Hematopoietic multipotent progenitor cell treated with erythropoietin and hydrocortisone succinate and interleukin-3 and kit ligand, for 17 days (in vitro differentiated cells): ENCODE results near the gene ATPAF1.
A peak's percentile ranks its signal among the peaks of the same experiment; 100 is the strongest.
"Not testable (repeated sequence)": the region's sequence is repeated elsewhere in the genome, so short reads cannot be mapped to it uniquely, and the experiment has no call there.

ENCODE experiments used
- DNase-seq: peaks from one replicate; pipeline ENCODE4 v3.0.0-alpha.2; 2015; ENCODE audit warnings: low spot score

Gene ATPAF1, protein sequence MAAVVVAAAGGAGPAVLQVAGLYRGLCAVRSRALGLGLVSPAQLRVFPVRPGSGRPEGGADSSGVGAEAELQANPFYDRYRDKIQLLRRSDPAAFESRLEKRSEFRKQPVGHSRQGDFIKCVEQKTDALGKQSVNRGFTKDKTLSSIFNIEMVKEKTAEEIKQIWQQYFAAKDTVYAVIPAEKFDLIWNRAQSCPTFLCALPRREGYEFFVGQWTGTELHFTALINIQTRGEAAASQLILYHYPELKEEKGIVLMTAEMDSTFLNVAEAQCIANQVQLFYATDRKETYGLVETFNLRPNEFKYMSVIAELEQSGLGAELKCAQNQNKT

GRCh38 chr1:46667782-46668760 is at the start of gene ATPAF1:
Gene ATPAF1, minus strand, starts transcription at chr1:46668364. Its CDS starts 42 bp downstream, at chr1:46668322.
- DNase-seq: peak; percentile 73

DNA sequence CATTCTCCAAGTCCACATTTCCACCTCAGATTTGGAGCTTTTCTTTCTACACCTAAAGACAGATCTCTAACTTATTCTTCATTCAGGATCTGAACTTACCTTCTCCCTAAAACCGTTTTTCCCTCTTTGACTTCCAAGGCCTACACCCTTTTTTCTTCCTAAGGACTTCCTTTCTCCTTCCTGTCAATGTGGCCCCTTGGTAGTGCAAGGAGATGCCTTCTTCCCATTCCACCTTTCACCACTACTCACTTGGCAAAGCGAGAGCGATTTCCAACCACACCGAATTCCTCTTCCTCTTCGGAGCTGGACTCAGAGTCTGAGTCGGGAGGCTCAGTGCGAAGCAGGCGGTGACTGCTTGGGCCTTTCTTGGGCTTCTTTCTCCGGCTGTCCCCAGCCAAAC is 49.5 kb upstream of the ATPAF1 start:
- DNase-seq: no peak

GRCh38 chr1:46714976-46715375 is 46.8 kb upstream of the ATPAF1 start:
- DNase-seq: no peak

DNA sequence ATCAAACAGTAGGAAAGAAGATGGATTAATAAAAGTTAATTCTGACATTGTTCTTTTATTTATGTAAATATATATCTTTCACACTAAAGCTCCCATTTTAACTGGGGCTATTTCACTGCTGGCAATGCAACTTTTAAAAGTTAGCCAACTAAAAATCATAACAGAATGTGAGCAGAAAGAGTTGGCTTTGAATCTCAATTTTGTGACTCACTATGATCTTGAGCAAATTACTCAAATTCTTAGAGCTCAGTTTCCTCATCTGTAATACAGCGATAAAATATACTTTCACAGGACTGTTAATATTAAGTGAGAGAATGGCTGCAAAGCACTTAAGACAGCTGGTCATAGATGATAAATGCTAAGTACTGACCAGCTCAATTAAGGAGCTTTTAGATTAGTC is 40.0 kb upstream of the ATPAF1 start:
- DNase-seq: no peak

DNA sequence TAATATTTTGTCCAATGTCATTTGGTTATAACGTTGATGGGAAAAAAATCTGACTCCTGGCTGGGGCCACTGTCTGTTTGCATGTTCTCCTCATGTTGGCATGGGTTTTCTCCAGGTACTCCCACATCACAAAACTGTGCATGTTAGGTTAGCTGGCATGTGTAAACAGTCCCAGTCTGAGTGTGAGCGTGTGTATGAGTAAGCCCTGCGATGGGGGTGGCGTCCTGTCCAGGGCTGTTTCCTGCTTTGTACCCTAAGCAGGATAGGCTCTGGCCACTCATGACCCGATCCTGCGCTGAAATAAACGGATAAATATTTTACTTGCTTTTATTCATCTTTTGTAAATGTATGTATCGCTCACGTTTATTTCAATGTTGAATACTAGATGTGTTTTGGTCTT is 37.2 kb upstream of the ATPAF1 start:
- no peak for DNase-seq

GRCh38 chr1:46703927-46704641 is 35.9 kb upstream of the ATPAF1 start:
- no peak for DNase-seq

DNA sequence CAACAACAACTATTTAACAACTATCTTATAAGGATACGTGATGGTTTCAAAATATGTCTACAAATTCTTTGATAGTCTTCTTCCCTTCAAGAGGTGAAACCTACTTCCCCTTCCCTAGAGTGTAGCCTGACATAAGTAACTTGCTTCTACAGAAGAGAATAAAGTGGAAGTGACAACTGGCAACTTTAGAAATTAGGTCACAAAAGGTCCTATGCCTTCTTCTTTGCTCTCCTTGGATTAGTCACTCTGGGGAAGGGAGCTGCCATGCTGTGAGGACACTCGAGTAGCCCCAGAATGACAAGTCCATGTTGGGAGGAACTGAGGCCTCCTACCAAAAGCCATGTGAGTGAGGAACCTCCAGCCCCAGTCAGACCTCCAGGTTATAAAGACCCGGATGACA is 31.5 kb upstream of the ATPAF1 start:
- no peak for DNase-seq

- no peak for DNase-seq
Measured at GRCh38 chr1:46697053-46697452, 28.9 kb upstream of the ATPAF1 start.

DNA sequence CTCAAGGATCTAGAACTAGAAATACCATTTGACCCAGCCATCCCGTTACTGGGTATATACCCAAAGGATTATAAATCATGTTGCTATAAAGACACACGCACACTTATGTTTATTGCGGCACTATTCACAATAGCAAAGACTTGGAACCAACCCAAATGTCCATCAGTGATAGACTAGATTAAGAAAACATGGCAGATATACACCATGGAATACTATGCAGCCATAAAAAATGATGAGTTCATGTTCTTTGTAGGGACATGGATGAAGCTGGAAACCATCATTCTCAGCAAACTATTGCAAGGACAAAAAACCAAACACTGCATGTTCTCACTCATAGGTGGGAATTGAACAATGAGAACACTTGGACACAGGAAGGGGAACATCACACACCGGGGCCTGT is 26.5 kb upstream of the ATPAF1 start:
- DNase-seq: not testable (repeated sequence)

GRCh38 chr1:46692811-46693770 is 24.9 kb upstream of the ATPAF1 start:
- DNase-seq: no peak

DNA sequence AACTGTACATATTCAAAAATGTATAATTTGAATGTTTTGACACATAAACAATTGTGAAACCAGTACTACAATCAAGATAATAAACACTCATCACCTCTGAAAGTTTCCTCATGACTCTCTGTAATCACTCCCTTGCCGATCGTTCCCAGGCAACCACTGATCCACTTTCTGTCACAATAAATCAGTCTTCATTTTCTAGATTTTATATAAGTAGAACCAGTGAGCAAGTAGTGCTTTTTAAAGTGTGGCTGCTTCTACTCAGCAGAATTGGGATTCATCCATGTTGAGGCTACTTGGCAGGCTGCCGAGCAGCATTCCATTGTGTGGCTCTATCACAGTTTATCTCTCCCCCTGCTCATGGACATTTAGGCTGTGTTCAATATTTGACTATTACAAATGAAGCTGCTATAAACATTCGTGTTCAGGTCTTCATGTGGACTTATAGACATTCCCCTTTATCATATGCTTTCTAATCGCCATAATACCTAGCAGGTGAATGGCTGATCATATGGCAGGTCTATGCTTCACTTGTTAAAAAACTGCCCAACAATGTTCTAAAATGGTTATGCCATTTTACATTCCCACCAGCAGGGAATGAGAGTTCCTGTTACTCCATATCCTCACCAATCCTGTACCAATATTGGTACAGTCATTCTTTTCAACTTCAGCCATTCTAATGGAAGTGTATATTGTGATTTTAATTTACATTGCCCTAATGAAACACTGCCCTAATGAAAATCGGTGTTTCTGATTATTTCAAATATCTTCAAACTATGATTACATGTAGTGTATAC is 24.0 kb upstream of the ATPAF1 start:
- no peak for DNase-seq

DNA sequence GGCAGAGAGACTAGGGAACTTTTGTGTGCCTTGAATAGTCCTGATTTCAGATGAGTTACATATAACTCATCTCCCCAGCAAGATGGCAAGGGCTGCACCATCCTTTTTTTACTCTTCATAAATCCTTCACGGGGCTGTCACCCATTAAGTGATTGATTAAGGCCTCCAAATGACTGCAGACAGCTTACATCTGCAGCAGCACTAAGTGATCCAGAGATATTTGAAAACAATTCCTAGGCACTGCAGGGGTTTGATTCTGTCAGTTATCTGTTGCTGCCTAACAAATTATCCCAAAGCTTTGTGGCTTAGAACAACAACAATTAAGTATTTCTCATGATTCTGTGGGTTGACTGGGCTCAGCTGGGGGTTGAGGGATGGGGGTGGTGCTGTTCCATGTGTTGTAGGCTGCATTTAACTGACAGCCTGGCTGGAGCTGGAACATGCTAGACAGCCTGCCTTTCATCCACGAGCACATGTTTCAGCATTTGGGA is 22.8 kb upstream of the ATPAF1 start:
- no peak for DNase-seq

- no peak for DNase-seq
Measured at GRCh38 chr1:46689897-46690296, 21.7 kb upstream of the ATPAF1 start.

- DNase-seq: no peak
Measured at GRCh38 chr1:46689356-46689755, 21.2 kb upstream of the ATPAF1 start.

GRCh38 chr1:46687921-46688509 is 19.9 kb upstream of the ATPAF1 start:
- no peak for DNase-seq

GRCh38 chr1:46687093-46687659 is 19.0 kb upstream of the ATPAF1 start:
- DNase-seq: peak; percentile 63

DNA sequence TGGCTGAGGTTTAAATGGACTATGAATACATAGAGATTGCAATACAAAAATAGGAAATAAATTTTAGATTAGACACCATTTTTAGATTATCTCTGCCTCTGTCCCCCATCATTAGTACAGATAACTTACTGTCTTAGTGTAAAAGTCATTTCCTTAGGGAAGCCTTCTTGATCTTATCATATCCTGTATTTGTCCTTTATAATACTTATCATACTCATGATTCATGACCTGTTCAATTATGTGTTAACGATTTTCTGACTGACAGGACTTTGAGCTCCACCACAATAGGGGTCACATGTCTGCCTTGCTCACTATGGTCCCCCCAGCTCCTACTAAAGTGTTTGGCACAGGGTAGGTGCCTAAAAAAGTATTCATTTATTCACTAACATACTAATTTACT is 18.1 kb upstream of the ATPAF1 start:
- DNase-seq: no peak

DNA sequence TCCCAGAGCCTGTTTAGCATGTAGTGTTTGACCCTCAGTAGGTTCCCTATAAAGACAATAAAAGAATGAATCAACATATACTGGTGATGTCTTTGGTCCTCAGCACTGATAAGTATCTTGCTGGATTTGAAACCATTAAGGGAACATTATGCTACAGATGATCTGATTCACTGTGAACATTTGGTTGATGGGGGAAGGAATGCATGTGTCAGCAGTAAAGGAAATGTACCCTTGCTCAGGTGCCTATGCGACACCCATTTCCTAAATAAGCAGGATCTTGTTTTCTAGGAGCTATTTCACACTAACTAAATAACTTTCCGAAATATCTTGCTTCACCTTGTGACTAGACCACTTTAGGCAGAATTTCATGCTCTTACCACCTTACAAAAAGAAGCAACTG is 16.5 kb upstream of the ATPAF1 start:
- no peak for DNase-seq

- no peak for DNase-seq
Measured at GRCh38 chr1:46682064-46682463, 13.9 kb upstream of the ATPAF1 start.
